ENCODE results near the gene DIS3L2. TPM values are rescaled to one million over a fixed set of nuclear protein-coding genes. Genes with fewer than 3 reads are reported as not detected.
"Not testable (repeated sequence)": the region's sequence is repeated elsewhere in the genome, so short reads cannot be mapped to it uniquely, and the experiment has no call there.

The DIS3L2 gene
- polyA plus RNA-seq, 2 donors, result 16.6 to 23.3 TPM

DNA sequence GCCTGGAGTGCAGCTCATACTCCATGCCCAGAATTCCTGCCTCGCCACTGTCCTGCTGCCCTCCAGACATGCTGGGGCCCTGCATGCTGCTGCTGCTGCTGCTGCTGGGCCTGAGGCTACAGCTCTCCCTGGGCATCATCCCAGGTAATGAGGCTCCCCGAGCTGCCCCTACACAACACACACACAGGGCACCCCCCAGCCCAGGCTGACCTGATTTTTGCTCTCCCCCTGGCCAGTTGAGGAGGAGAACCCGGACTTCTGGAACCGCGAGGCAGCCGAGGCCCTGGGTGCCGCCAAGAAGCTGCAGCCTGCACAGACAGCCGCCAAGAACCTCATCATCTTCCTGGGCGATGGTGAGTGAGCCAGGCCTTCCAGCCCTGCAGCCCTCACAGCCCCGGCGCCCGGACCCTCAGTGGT is 417.2 kb downstream of the DIS3L2 start, which contains the start of gene ALPP:
Gene ALPP (plus strand): TSS at position 17 of the 417 bp plus-strand sequence. CDS start 52 bp downstream, at position 69.
- not testable (repeated sequence) for H3K9me3 ChIP-seq (ENCODE audit: control insufficient read depth in 2 of 2, insufficient read depth in 1 of 2, low read depth in 1 of 2, low read length in 1 of 2); H3K4me1 ChIP-seq (ENCODE audit: control insufficient read depth in 2 of 2, insufficient read depth in 2 of 2, low read length in 1 of 2); H3K27me3 ChIP-seq (ENCODE audit: control insufficient read depth in 1 of 2, insufficient read depth in 2 of 2, low read length in 2 of 2); H3K27ac ChIP-seq (ENCODE audit: low read depth in 2 of 2, low read length in 1 of 2); H3K4me3 ChIP-seq (ENCODE audit: low read depth in 1 of 2, low read length in 2 of 2); H3K36me3 ChIP-seq (ENCODE audit: control insufficient read depth in 2 of 2, insufficient read depth in 2 of 2, low read length in 1 of 2)
- WGBS, 2 donors, result 76% methylated on average over 11 to 12 of the region's 12 CpGs

- not testable (repeated sequence) for H3K4me3 ChIP-seq (ENCODE audit: low read depth in 1 of 2, low read length in 2 of 2); H3K9me3 ChIP-seq (ENCODE audit: control insufficient read depth in 2 of 2, insufficient read depth in 1 of 2, low read depth in 1 of 2, low read length in 1 of 2); H3K36me3 ChIP-seq (ENCODE audit: control insufficient read depth in 2 of 2, insufficient read depth in 2 of 2, low read length in 1 of 2); H3K27ac ChIP-seq (ENCODE audit: low read depth in 2 of 2, low read length in 1 of 2); H3K27me3 ChIP-seq (ENCODE audit: control insufficient read depth in 1 of 2, insufficient read depth in 2 of 2, low read length in 2 of 2); H3K4me1 ChIP-seq (ENCODE audit: control insufficient read depth in 2 of 2, insufficient read depth in 2 of 2, low read length in 1 of 2)
- 86% methylated on average over 31 to 41 of the region's 41 CpGs for WGBS, 2 donors
Observed at GRCh38 chr2:232379610-232380590, 418.4 kb downstream of the DIS3L2 start.

- not testable (repeated sequence) for H3K27me3 ChIP-seq (ENCODE audit: control insufficient read depth in 1 of 2, insufficient read depth in 2 of 2, low read length in 2 of 2)
Observed at GRCh38 chr2:232381204-232382031, 419.9 kb downstream of the DIS3L2 start.

DNA sequence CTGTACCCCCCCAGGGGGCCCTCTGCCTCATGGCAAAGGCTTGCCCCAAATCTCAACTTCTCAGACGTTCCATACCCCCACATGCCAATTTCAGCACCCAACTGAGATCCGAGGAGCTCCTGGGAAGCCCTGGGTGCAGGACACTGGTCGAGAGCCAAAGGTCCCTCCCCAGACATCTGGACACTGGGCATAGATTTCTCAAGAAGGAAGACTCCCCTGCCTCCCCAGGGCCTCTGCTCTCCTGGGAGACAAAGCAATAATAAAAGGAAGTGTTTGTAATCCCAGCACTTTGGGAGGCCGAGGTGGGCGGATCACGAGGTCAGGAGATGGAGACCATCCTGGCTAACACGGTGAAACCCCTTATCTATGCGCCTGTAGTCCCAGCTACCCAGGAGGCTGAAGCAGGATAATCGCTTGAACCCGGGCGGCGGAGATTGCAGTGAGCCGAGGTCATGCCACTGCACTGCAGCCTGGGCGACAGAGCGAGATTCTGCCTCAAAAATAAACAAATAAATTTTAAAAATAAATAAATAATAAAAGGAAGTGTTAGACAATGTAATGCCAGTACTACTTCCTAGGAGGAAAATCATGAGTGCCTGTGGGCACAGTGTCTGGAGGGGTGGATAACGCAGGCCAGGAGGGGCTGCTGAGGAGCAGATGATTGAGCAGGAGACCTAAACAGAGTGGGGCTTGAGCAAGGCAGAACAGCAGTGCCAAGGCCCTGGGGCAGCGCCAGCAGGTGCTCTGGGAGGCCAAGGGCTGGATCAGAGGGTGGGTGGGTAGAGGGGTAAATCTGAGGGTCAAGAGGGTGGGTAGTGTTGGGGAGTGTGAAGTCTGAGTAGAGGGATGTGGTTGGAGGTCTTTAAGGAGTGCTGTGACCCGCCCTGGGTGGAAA is 421.1 kb downstream of the DIS3L2 start:
- peaks cover 6 to 20% of the 10 kb centered on the region in 2 donors for H3K27me3 ChIP-seq (ENCODE audit: control insufficient read depth in 1 of 2, insufficient read depth in 2 of 2, low read length in 2 of 2)
- H3K4me1 ChIP-seq (ENCODE audit: control insufficient read depth in 2 of 2, insufficient read depth in 2 of 2, low read length in 1 of 2), result peaks cover 4 to 8% of the 10 kb centered on the region in 2 donors
- no peak overlapping the region for H3K4me3 ChIP-seq (ENCODE audit: low read depth in 1 of 2, low read length in 2 of 2)
- 54 to 55% methylated on average over 18 of the region's 18 CpGs for WGBS, 2 donors
- H3K27ac ChIP-seq (ENCODE audit: low read depth in 2 of 2, low read length in 1 of 2), result no peak overlapping the region
- no peaks in the 10 kb centered on the region for H3K36me3 ChIP-seq (ENCODE audit: control insufficient read depth in 2 of 2, insufficient read depth in 2 of 2, low read length in 1 of 2)
- no peaks in the 10 kb centered on the region for H3K9me3 ChIP-seq (ENCODE audit: control insufficient read depth in 2 of 2, insufficient read depth in 1 of 2, low read depth in 1 of 2, low read length in 1 of 2)

More at GRCh38 chr2:232381204-232382031, 419.9 kb downstream of the DIS3L2 start:
- not testable (repeated sequence) for H3K4me1 ChIP-seq (ENCODE audit: control insufficient read depth in 2 of 2, insufficient read depth in 2 of 2, low read length in 1 of 2); H3K36me3 ChIP-seq (ENCODE audit: control insufficient read depth in 2 of 2, insufficient read depth in 2 of 2, low read length in 1 of 2); H3K9me3 ChIP-seq (ENCODE audit: control insufficient read depth in 2 of 2, insufficient read depth in 1 of 2, low read depth in 1 of 2, low read length in 1 of 2); H3K4me3 ChIP-seq (ENCODE audit: low read depth in 1 of 2, low read length in 2 of 2); H3K27ac ChIP-seq (ENCODE audit: low read depth in 2 of 2, low read length in 1 of 2)
- 25 to 30% methylated on average over 36 to 59 of the region's 59 CpGs for WGBS, 2 donors

GRCh38 chr2:232384466-232384865 is 423.0 kb downstream of the DIS3L2 start:
- WGBS, 2 donors, result 82 to 85% methylated on average over 1 of the region's 1 CpG
- Histone ChIP-seq H3K27me3 (ENCODE audit: control insufficient read depth in 1 of 2, insufficient read depth in 2 of 2, low read length in 2 of 2) (peaks cover 6 to 31% of the 10 kb centered on the region in 2 donors), H3K4me1 (ENCODE audit: control insufficient read depth in 2 of 2, insufficient read depth in 2 of 2, low read length in 1 of 2) (peaks cover 7 to 8% of the 10 kb centered on the region in 2 donors), H3K9me3 (ENCODE audit: control insufficient read depth in 2 of 2, insufficient read depth in 1 of 2, low read depth in 1 of 2, low read length in 1 of 2) (peaks cover 0 to 2% of the 10 kb centered on the region in 2 donors), H3K36me3 (ENCODE audit: control insufficient read depth in 2 of 2, insufficient read depth in 2 of 2, low read length in 1 of 2) (no peaks in the 10 kb centered on the region), H3K27ac (ENCODE audit: low read depth in 2 of 2, low read length in 1 of 2) (no peak overlapping the region), H3K4me3 (ENCODE audit: low read depth in 1 of 2, low read length in 2 of 2) (no peak overlapping the region)

- not testable (repeated sequence) for H3K27ac ChIP-seq (ENCODE audit: low read depth in 2 of 2, low read length in 1 of 2); H3K4me1 ChIP-seq (ENCODE audit: control insufficient read depth in 2 of 2, insufficient read depth in 2 of 2, low read length in 1 of 2); H3K36me3 ChIP-seq (ENCODE audit: control insufficient read depth in 2 of 2, insufficient read depth in 2 of 2, low read length in 1 of 2); H3K9me3 ChIP-seq (ENCODE audit: control insufficient read depth in 2 of 2, insufficient read depth in 1 of 2, low read depth in 1 of 2, low read length in 1 of 2); H3K4me3 ChIP-seq (ENCODE audit: low read depth in 1 of 2, low read length in 2 of 2)
- peaks cover 6 to 31% of the 10 kb centered on the region in 2 donors for H3K27me3 ChIP-seq (ENCODE audit: control insufficient read depth in 1 of 2, insufficient read depth in 2 of 2, low read length in 2 of 2)
Observed at GRCh38 chr2:232385058-232385457, 423.5 kb downstream of the DIS3L2 start.

DNA sequence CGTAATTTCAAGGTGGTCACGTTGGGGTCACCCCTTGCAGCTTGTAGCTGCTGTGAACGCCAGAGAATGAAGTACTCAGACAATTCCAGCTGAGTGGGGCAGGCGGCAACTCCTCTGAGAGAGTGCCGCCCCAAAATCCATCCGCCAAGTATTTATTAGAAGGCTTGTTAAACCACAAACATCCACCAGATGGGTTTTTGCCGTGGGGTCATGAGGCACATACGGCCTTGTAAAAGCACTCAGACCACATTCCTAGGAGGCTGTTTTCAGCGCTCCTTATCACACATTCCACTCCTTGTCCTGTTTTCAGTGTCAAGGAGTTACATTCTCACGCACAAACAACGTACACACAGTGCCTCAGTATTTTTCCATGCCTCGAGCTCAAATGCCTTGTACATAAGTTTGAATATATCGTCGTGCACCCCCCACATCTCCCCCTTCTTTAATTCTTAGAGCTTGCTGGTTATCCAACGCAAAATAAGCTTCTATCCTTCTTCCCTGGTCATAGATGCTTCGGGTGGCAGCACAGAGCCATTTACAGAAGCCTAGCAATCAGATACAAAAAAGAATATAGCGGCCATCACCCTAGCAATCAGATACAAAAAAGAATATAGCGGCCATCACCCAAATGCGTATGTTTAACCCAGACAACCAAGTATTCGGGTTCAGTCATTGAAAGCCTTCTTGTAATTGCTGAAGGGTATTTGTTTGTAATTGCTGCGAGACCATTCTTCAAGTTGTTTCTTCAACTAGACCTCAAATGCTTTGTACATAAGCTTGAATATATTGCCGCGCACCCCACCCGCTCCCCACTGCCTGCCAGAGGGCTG is 424.4 kb downstream of the DIS3L2 start:
- Histone ChIP-seq H3K27ac (ENCODE audit: low read depth in 2 of 2, low read length in 1 of 2) (no peak overlapping the region), H3K27me3 (ENCODE audit: control insufficient read depth in 1 of 2, insufficient read depth in 2 of 2, low read length in 2 of 2) (peaks cover 6 to 31% of the 10 kb centered on the region in 2 donors)

DNA sequence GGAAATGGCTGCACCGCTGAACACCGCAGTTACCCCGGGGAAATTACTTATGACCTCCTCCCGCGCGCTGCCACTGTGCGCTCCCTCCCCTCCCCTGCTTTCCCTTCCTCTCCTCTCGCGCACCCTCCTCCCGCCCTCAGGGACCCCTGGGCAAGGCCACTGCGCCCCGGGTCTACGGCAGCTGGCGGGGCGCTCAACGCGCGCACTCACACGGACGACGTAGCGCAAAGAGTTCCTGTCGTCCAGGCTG is 424.9 kb downstream of the DIS3L2 start:
- H3K27me3 ChIP-seq (ENCODE audit: control insufficient read depth in 1 of 2, insufficient read depth in 2 of 2, low read length in 2 of 2), result peaks cover 6 to 31% of the 10 kb centered on the region in 2 donors
- no peak overlapping the region for H3K4me3 ChIP-seq (ENCODE audit: low read depth in 1 of 2, low read length in 2 of 2)
- H3K4me1 ChIP-seq (ENCODE audit: control insufficient read depth in 2 of 2, insufficient read depth in 2 of 2, low read length in 1 of 2), result peaks cover 7 to 8% of the 10 kb centered on the region in 2 donors
- H3K27ac ChIP-seq (ENCODE audit: low read depth in 2 of 2, low read length in 1 of 2), result no peak overlapping the region
- no peaks in the 10 kb centered on the region for H3K36me3 ChIP-seq (ENCODE audit: control insufficient read depth in 2 of 2, insufficient read depth in 2 of 2, low read length in 1 of 2)
- WGBS, 2 donors, result 13 to 15% methylated on average over 23 of the region's 23 CpGs
- H3K9me3 ChIP-seq (ENCODE audit: control insufficient read depth in 2 of 2, insufficient read depth in 1 of 2, low read depth in 1 of 2, low read length in 1 of 2), result peaks cover 0 to 2% of the 10 kb centered on the region in 2 donors

More for the DNA sequence above, 424.4 kb downstream of the DIS3L2 start:
- no peaks in the 10 kb centered on the region for H3K36me3 ChIP-seq (ENCODE audit: control insufficient read depth in 2 of 2, insufficient read depth in 2 of 2, low read length in 1 of 2)
- H3K4me3 ChIP-seq (ENCODE audit: low read depth in 1 of 2, low read length in 2 of 2), result no peak overlapping the region
- peaks cover 7 to 8% of the 10 kb centered on the region in 2 donors for H3K4me1 ChIP-seq (ENCODE audit: control insufficient read depth in 2 of 2, insufficient read depth in 2 of 2, low read length in 1 of 2)
- peaks cover 0 to 2% of the 10 kb centered on the region in 2 donors for H3K9me3 ChIP-seq (ENCODE audit: control insufficient read depth in 2 of 2, insufficient read depth in 1 of 2, low read depth in 1 of 2, low read length in 1 of 2)
- 18 to 19% methylated on average over 24 of the region's 24 CpGs for WGBS, 2 donors

All from esophagus (tissue), 2 donors.